Transverse colon (tissue), 4 donors: ENCODE measurements around the gene PTBP1.
"Not testable (repeated sequence)": the region's sequence is repeated elsewhere in the genome, so short reads cannot be mapped to it uniquely, and the experiment has no call there.

Experiments
- EP300 ChIP-seq: sonication (generic); formaldehyde crosslinking; IDR thresholded peaks from one replicate; pipeline ENCODE4 v1.6.1; 2017; ENCODE audit warnings: antibody characterized with exemption, low read depth
- POLR2A ChIP-seq: fragments of 450-650 bp; IDR thresholded peaks from one replicate; pipeline ENCODE4 v1.6.1; 2016; ENCODE audit warnings: antibody characterized with exemption, mild to moderate bottlenecking, moderate library complexity
- POLR2AphosphoS5 ChIP-seq, 3 donors: sonication (generic); formaldehyde crosslinking; IDR thresholded peaks; one replicate each; pipeline ENCODE4 v1.6.1; 2016; ENCODE audit warnings: antibody characterized with exemption in 3 of 3
- TF ChIP-seq, protein P1 (sequence below), 5 experiments: fragments of 200-600 bp in 3 of 5; fragments of 450-650 bp in 2 of 5; sonication (generic) in 3 of 5; IDR thresholded peaks; 1 replicate in 2 of 5; 2 replicates in 3 of 5; pipeline ENCODE4 v1.5.1; 2016 to 2017; ENCODE audit warnings: antibody characterized with exemption in 5 of 5, inconsistent platforms in 3 of 5, mild to moderate bottlenecking in 2 of 5, moderate library complexity in 1 of 5

- TF ChIP-seq POLR2A; POLR2AphosphoS5 (IDR thresholded peaks at IDR 0.05); EP300: not testable (repeated sequence)
- TF ChIP-seq, protein P1, sequence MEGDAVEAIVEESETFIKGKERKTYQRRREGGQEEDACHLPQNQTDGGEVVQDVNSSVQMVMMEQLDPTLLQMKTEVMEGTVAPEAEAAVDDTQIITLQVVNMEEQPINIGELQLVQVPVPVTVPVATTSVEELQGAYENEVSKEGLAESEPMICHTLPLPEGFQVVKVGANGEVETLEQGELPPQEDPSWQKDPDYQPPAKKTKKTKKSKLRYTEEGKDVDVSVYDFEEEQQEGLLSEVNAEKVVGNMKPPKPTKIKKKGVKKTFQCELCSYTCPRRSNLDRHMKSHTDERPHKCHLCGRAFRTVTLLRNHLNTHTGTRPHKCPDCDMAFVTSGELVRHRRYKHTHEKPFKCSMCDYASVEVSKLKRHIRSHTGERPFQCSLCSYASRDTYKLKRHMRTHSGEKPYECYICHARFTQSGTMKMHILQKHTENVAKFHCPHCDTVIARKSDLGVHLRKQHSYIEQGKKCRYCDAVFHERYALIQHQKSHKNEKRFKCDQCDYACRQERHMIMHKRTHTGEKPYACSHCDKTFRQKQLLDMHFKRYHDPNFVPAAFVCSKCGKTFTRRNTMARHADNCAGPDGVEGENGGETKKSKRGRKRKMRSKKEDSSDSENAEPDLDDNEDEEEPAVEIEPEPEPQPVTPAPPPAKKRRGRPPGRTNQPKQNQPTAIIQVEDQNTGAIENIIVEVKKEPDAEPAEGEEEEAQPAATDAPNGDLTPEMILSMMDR (IDR thresholded peaks at IDR 0.05) = not testable (repeated sequence)
Measured at GRCh38 chr19:820212-820611, 23.0 kb downstream of the PTBP1 start.
